HCT116 (cell line): ENCODE data around the gene MRPL50. TPM values are rescaled to one million over a fixed set of nuclear protein-coding genes. Genes with fewer than 3 reads are reported as not detected.

Experiments
- ATAC-seq: fragments of 200-7000 bp; cut with Tn5 transposase; 2 replicates; pipeline ENCODE4 v1.9.1; 2020; ENCODE audit warnings: mild to moderate bottlenecking, moderate library complexity
- BruUV-seq: library from RNA; stranded (reverse); fragments of 400-500 nt; replicated peaks from 2 replicates; lab custom pipeline; 2021; lab: Mats Ljungman, UMichigan
- CTCF ChIA-PET: fragments of 300-600 bp; sonication (Branson Sonifier 250); formaldehyde crosslinking; loops from one replicate; lab custom pipeline; 2021; ENCODE audit warnings: antibody characterized with exemption; lab: Charles Lee
- POLR2A ChIA-PET: fragments of 300-600, 350-600 bp; sonication (Branson Sonifier 250); formaldehyde crosslinking; loops from one replicate; lab custom pipeline; 2021; ENCODE audit warnings: antibody characterized with exemption; lab: Charles Lee
- RAD21 ChIA-PET, 2 experiments: fragments of 300-600 bp; sonication (Branson Sonifier 250); formaldehyde crosslinking; loops; one replicate each; lab custom pipeline; 2023; ENCODE audit warnings: low total read pairs in 2 of 2; ENCODE audit not compliant: uncharacterized antibody in 2 of 2, unreplicated experiment in 2 of 2, low non-redundant PET in 1 of 2; lab: Charles Lee
- DNase-seq: peaks from one replicate; pipeline ENCODE4 v3.0.0-alpha.2; 2010; ENCODE audit warnings: low read depth, low spot score
- H2AFZ ChIP-seq: fragments of 200-600 bp; shearing (Covaris generic), sonication (generic); 2 replicates; pipeline ENCODE4 v1.6.1; 2017; ENCODE audit warnings: low read depth, mixed run types, mixed read lengths, antibody characterized with exemption, low read length; ENCODE audit not compliant: poor library complexity, severe bottlenecking
- H3K27ac ChIP-seq: 2 replicates; pipeline ENCODE4 v1.5.1; 2012; ENCODE audit warnings: low read depth, low read length
- H3K27me3 ChIP-seq: fragments of 200-600 bp; sonication (generic); 2 replicates; pipeline ENCODE4 v1.6.1; 2016; ENCODE audit warnings: mixed run types, low read length, mixed read lengths; ENCODE audit not compliant: insufficient read depth
- H3K36me3 ChIP-seq, 2 experiments: fragments of 200-500 bp in 1 of 2; fragments of 200-600 bp in 1 of 2; sonication (Bioruptor generic) in 1 of 2; sonication (generic) in 1 of 2; 2 replicates each; pipeline versions ENCODE4 v1.5.1 to v1.6.1; 2014 to 2016; ENCODE audit warnings: low read length in 2 of 2, inconsistent platforms in 1 of 2, mixed read lengths in 1 of 2, mixed run types in 1 of 2; ENCODE audit not compliant: insufficient read depth in 2 of 2, control insufficient read depth in 1 of 2
- H3K4me1 ChIP-seq, 2 experiments: fragments of 200-600 bp in 1 of 2; sonication (generic) in 1 of 2; 2 replicates each; pipeline versions ENCODE4 v1.5.1 to v1.6.1; 2012 to 2017; ENCODE audit warnings: low read length in 2 of 2, inconsistent platforms in 1 of 2, mild to moderate bottlenecking in 1 of 2, mixed read lengths in 1 of 2, mixed run types in 1 of 2, moderate library complexity in 1 of 2; ENCODE audit not compliant: insufficient read depth in 2 of 2, control insufficient read depth in 1 of 2
- H3K4me2 ChIP-seq: fragments of 200-600 bp; sonication (generic); 2 replicates; pipeline ENCODE4 v1.6.1; 2017; ENCODE audit warnings: mixed run types, low read length, mixed read lengths
- H3K4me3 ChIP-seq, 2 experiments: fragments of 200-600 bp in 1 of 2; sonication (generic) in 1 of 2; replicated peaks in 1 of 2; 2 replicates each; pipeline ENCODE4 v1.5.1; 2011 to 2016; ENCODE audit warnings: low read length in 2 of 2, control low read depth in 1 of 2, low read depth in 1 of 2, mild to moderate bottlenecking in 1 of 2, mixed read lengths in 1 of 2, mixed run types in 1 of 2
- H3K79me2 ChIP-seq: fragments of 200-600 bp; sonication (generic); 2 replicates; pipeline ENCODE4 v1.6.1; 2017; ENCODE audit warnings: mild to moderate bottlenecking, mixed run types, low read length, moderate library complexity, mixed read lengths; ENCODE audit not compliant: insufficient read depth
- H3K9ac ChIP-seq: fragments of 200-600 bp; sonication (generic); 2 replicates; pipeline ENCODE4 v1.6.1; 2016; ENCODE audit warnings: low read length, mixed read lengths
- H3K9me2 ChIP-seq: fragments of 200-600 bp; sonication (generic), shearing (Covaris generic); 2 replicates; pipeline ENCODE4 v1.6.1; 2017; ENCODE audit warnings: mixed run types, mild to moderate bottlenecking, moderate library complexity; ENCODE audit not compliant: insufficient read depth
- H3K9me3 ChIP-seq, 2 experiments: fragments of 200-500 bp in 1 of 2; fragments of 200-600 bp in 1 of 2; sonication (Bioruptor generic) in 1 of 2; sonication (generic) in 1 of 2; 2 replicates each; pipeline ENCODE4 v1.6.1; 2014 to 2017; ENCODE audit warnings: low read length in 2 of 2, mixed read lengths in 2 of 2, inconsistent platforms in 1 of 2, low read depth in 1 of 2, mild to moderate bottlenecking in 1 of 2, mixed run types in 1 of 2, moderate library complexity in 1 of 2; ENCODE audit not compliant: control insufficient read depth in 1 of 2, insufficient read depth in 1 of 2
- H4K20me1 ChIP-seq: fragments of 200-600 bp; sonication (generic), shearing (Covaris generic); 2 replicates; pipeline ENCODE4 v1.6.1; 2017; ENCODE audit warnings: mixed run types, mild to moderate bottlenecking, moderate library complexity; ENCODE audit not compliant: insufficient read depth
- CEBPB ChIP-seq: IDR thresholded peaks from 2 replicates; pipeline ENCODE4 v1.6.1; 2012; ENCODE audit warnings: low read depth
- ELF1 ChIP-seq: IDR thresholded peaks from 2 replicates; pipeline ENCODE4 v1.6.1; 2012; ENCODE audit warnings: low read depth, borderline replicate concordance
- EZH2phosphoT487 ChIP-seq: fragments of 200-600 bp; IDR thresholded peaks from 2 replicates; pipeline ENCODE4 v1.6.1; 2018; ENCODE audit warnings: antibody characterized with exemption, borderline replicate concordance
- SP1 ChIP-seq: IDR thresholded peaks from 2 replicates; pipeline ENCODE4 v1.6.1; 2012; ENCODE audit warnings: low read depth
- ZNF274 ChIP-seq: fragments of 200-500 bp; sonication (Bioruptor generic); IDR thresholded peaks from 2 replicates; pipeline ENCODE4 v1.6.1; 2014; ENCODE audit warnings: mild to moderate bottlenecking, low read depth, low read length, inconsistent platforms
- intact Hi-C: fragments of 100-400 bp; cut with micrococcal nuclease; formaldehyde crosslinking; loops from 2 replicates; pipeline ENCODE4 v1.10.0; 2022
- total RNA-seq: library from RNA; stranded (reverse); gene quantifications from one replicate; pipeline ENCODE4 v1.2.1, GENCODE V29; 2021; ENCODE audit not compliant: unreplicated experiment
- TF ChIP-seq, protein P1 (sequence below): IDR thresholded peaks from 2 replicates; pipeline ENCODE4 v1.6.1; 2011; ENCODE audit warnings: mild to moderate bottlenecking, low read length, moderate library complexity; ENCODE audit not compliant: insufficient replicate concordance; ENCODE audit errors: extremely low read depth

The MRPL50 gene
- total RNA-seq, 1 experiment from 2014 or later = 14.6 TPM

DNA sequence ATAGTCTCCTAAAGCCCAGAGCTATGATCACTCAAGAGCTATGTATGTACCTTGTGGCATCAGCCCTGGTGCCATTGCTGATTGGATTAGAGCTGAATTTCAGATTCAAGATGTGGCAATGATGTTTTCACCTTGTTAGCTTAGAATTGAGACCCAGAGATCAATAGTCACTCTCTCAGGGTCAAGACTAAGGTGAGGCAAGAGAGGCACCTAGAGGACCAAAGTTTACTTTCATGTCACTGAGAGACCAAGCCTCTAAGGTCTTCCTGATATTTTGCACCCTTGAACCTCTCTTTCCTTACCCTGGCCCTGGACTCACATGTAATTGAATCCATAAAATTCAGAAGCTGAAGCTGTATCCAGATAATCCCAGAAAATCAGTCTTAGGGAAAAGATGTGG is 56.5 kb downstream of the MRPL50 start:
- no peak for TF ChIP-seq ELF1
- TF ChIP-seq ZNF274 = no peak
- no peak for TF ChIP-seq EZH2phosphoT487
- no peak for TF ChIP-seq SP1
- TF ChIP-seq, protein P1, sequence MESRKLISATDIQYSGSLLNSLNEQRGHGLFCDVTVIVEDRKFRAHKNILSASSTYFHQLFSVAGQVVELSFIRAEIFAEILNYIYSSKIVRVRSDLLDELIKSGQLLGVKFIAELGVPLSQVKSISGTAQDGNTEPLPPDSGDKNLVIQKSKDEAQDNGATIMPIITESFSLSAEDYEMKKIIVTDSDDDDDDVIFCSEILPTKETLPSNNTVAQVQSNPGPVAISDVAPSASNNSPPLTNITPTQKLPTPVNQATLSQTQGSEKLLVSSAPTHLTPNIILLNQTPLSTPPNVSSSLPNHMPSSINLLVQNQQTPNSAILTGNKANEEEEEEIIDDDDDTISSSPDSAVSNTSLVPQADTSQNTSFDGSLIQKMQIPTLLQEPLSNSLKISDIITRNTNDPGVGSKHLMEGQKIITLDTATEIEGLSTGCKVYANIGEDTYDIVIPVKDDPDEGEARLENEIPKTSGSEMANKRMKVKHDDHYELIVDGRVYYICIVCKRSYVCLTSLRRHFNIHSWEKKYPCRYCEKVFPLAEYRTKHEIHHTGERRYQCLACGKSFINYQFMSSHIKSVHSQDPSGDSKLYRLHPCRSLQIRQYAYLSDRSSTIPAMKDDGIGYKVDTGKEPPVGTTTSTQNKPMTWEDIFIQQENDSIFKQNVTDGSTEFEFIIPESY = no peak
- no peak for TF ChIP-seq CEBPB
- CTCF ChIA-PET = interaction anchor here (1.2 kb wide), 1 partner anchor 8 kb away, joined by 3 read pairs; no protein-coding TSS in a partner anchor
- no TSS peak for BruUV-seq
- H3K4me2 ChIP-seq = no peak overlapping the region
- H3K79me2 ChIP-seq = no peaks in the 10 kb centered on the region
- POLR2A ChIA-PET = no interaction called here
- H4K20me1 ChIP-seq = no peaks in the 10 kb centered on the region
- H2AFZ ChIP-seq = no peak overlapping the region
- H3K27ac ChIP-seq = no peak overlapping the region
- peaks cover 8% of the 10 kb centered on the region; the same call in 1 of the 2 replicates for H3K27me3 ChIP-seq
- intact Hi-C loops = no loop called here
- no peaks in the 10 kb centered on the region for H3K36me3 ChIP-seq
- H3K9me3 ChIP-seq = no peaks in the 10 kb centered on the region
- RAD21 ChIA-PET = no interaction called here
- no peaks in the 10 kb centered on the region for H3K4me1 ChIP-seq
- H3K9me2 ChIP-seq = no peaks in the 10 kb centered on the region; the same call in 1 of the 2 replicates
- H3K9ac ChIP-seq = no peak overlapping the region
- ATAC-seq = no peak
- no peak overlapping the region for H3K4me3 ChIP-seq
- DNase-seq = no peak

Other genes starting within 250 kb of the MRPL50 start
- gene BAAT, start 13.6 kb downstream of the MRPL50 start, total RNA-seq = 0.25 TPM
- gene ZNF189, start 233 bp upstream of the MRPL50 start, total RNA-seq = 10.6 TPM
- gene ALDOB, start 37.2 kb upstream of the MRPL50 start, total RNA-seq = 1.2 TPM
- 37.6 TPM for gene RNF20, start 135.2 kb upstream of the MRPL50 start, total RNA-seq
- gene PPP3R2, start 196.4 kb upstream of the MRPL50 start, total RNA-seq = not detected